K562 (cell line): ENCODE data around the gene OR2V2. TPM values are rescaled to one million over a fixed set of nuclear protein-coding genes. Genes with fewer than 3 reads are reported as not detected.

ENCODE experiments used
- ASH1L ChIP-seq: fragments of 450-650 bp; IDR thresholded peaks from 2 replicates; pipeline ENCODE4 v1.6.1; 2018; ENCODE audit warnings: borderline replicate concordance, mild to moderate bottlenecking, low read depth; ENCODE audit not compliant: partially characterized antibody
- ATF3 ChIP-seq, 2 experiments: fragments of 450-650 bp in 1 of 2; sonication (generic) in 1 of 2; formaldehyde crosslinking in 1 of 2; IDR thresholded peaks in 1 of 2; conservative IDR thresholded peaks in 1 of 2; 2 replicates each; pipeline versions ENCODE4 v1.6.1 to v1.8.1; 2016 to 2023; ENCODE audit warnings: mild to moderate bottlenecking in 2 of 2, moderate library complexity in 2 of 2, inconsistent platforms in 1 of 2, missing genetic modification reagents in 1 of 2
- CBFB ChIP-seq: sonication (generic); formaldehyde crosslinking; IDR thresholded peaks from 2 replicates; pipeline ENCODE4 v1.4.0; 2020; ENCODE audit warnings: mild to moderate bottlenecking, missing genetic modification reagents
- DIDO1 ChIP-seq: fragments of 450-650 bp; IDR thresholded peaks from 2 replicates; pipeline ENCODE4 v1.6.1; 2016; ENCODE audit warnings: low read depth, missing biosample characterization, missing genetic modification characterization
- HDAC1 ChIP-seq, 2 experiments: fragments of 450-650 bp; IDR thresholded peaks; 2 replicates each; pipeline ENCODE4 v1.6.1; 2016 to 2017; ENCODE audit warnings: inconsistent platforms in 1 of 2, mild to moderate bottlenecking in 1 of 2, moderate library complexity in 1 of 2
- KDM1A ChIP-seq, 2 experiments: fragments of 450-650 bp; IDR thresholded peaks; 2 replicates each; pipeline ENCODE4 v1.6.1; 2016; ENCODE audit warnings: mild to moderate bottlenecking in 2 of 2
- KDM2B ChIP-seq: fragments of 250-450 bp; sonication (Bioruptor Pico); IDR thresholded peaks from 2 replicates; pipeline ENCODE4 v1.8.0; 2021; ENCODE audit warnings: mild to moderate bottlenecking, moderate library complexity
- KHSRP ChIP-seq: fragments of 450-650 bp; IDR thresholded peaks from 2 replicates; pipeline ENCODE4 v1.6.1; 2017
- MNT ChIP-seq, 2 experiments: fragments of 450-650 bp; conservative IDR thresholded peaks; 2 replicates each; pipeline ENCODE4 v1.6.1; 2017; ENCODE audit warnings: mild to moderate bottlenecking in 2 of 2, moderate library complexity in 2 of 2
- NR0B1 ChIP-seq: fragments of 450-650 bp; IDR thresholded peaks from one replicate; pipeline ENCODE4 v1.6.1; 2018; ENCODE audit warnings: mild to moderate bottlenecking, moderate library complexity; ENCODE audit not compliant: partially characterized antibody
- PHB2 ChIP-seq: fragments of 450-650 bp; IDR thresholded peaks from 2 replicates; pipeline ENCODE4 v1.6.1; 2017; ENCODE audit warnings: low read depth
- RBM15 ChIP-seq: fragments of 200-400 bp; formaldehyde crosslinking; IDR thresholded peaks from 2 replicates; pipeline ENCODE4 v1.6.1; 2018; ENCODE audit warnings: mild to moderate bottlenecking, low read length, moderate library complexity; ENCODE audit not compliant: insufficient read depth
- SAFB ChIP-seq: fragments of 200-400 bp; formaldehyde crosslinking; IDR thresholded peaks from 2 replicates; pipeline ENCODE4 v1.6.1; 2017; ENCODE audit warnings: low read depth, low read length, borderline replicate concordance
- TARDBP ChIP-seq: fragments of 450-650 bp; IDR thresholded peaks from 2 replicates; pipeline ENCODE4 v1.6.1; 2016
- ZBTB34 ChIP-seq: fragments of 250-450 bp; sonication (Bioruptor Pico); IDR thresholded peaks from 2 replicates; pipeline ENCODE4 v1.8.0; 2021; ENCODE audit warnings: mild to moderate bottlenecking, moderate library complexity
- ZBTB7A ChIP-seq: IDR thresholded peaks from 2 replicates; pipeline ENCODE4 v1.6.1; 2011; ENCODE audit warnings: low read depth, mild to moderate bottlenecking, low read length, moderate library complexity, borderline replicate concordance; ENCODE audit not compliant: control insufficient read depth
- ZMIZ1 ChIP-seq, 2 experiments: fragments of 150-350 bp in 1 of 2; IDR thresholded peaks; 2 replicates each; pipeline ENCODE4 v1.6.1; 2012 to 2016; ENCODE audit warnings: low read depth in 2 of 2, low read length in 2 of 2, mild to moderate bottlenecking in 1 of 2, moderate library complexity in 1 of 2
- ZNF324 ChIP-seq: fragments of 250-450 bp; sonication (Bioruptor Pico); IDR thresholded peaks from 2 replicates; pipeline ENCODE4 v1.4.0; 2020; ENCODE audit warnings: mild to moderate bottlenecking
- ZNF57 ChIP-seq: fragments of 450-650 bp; formaldehyde crosslinking; IDR thresholded peaks from 2 replicates; pipeline ENCODE4 v1.4.0; 2020; ENCODE audit warnings: mild to moderate bottlenecking, moderate library complexity
- ZNF699 ChIP-seq: fragments of 250-450 bp; sonication (Bioruptor Pico); IDR thresholded peaks from 2 replicates; pipeline ENCODE4 v1.8.0; 2021; ENCODE audit warnings: mild to moderate bottlenecking, moderate library complexity; ENCODE audit not compliant: insufficient replicate concordance
- polyA plus RNA-seq, 8 experiments: library from polyadenylated mRNA; depleted of rRNA in 4 of 8; stranded (reverse) in 5 of 8; unstranded in 3 of 8; fragments of >200 nt; fragmentation: Nextera tagmentation in 2 of 8; fragmentation: Illumina TruSeq in 1 of 8; extraction: Ambion mirVana in 2 of 8; extraction: Trizol in 1 of 8; gene quantifications; 2 replicates each; pipeline versions ENCODE4 v1.2.1 to v1.2.3, GENCODE V29; 2011 to 2014; ENCODE audit warnings: inconsistent platforms in 1 of 8, missing spikeins in 1 of 8
- total RNA-seq, 7 experiments: library from RNA; depleted of rRNA in 6 of 7; stranded (reverse); fragments of >200 nt in 6 of 7; fragmentation: Illumina TruSeq in 2 of 7; extraction: Trizol in 2 of 7; gene quantifications; 2 replicates each; pipeline versions ENCODE4 v1.2.1 to v1.2.3, GENCODE V29; 2011 to 2021; ENCODE audit warnings: low replicate concordance in 1 of 7

The OR2V2 gene
- total and polyA plus RNA-seq, 9 of the 15 experiments (the other 6 are each of a cell fraction or from before 2014, with no cell fraction given), result 0.01 TPM; not detected in 8

GRCh38 chr5:181138258-181138657, 9.1 kb upstream of the OR2V2 start (continued):
- TF ChIP-seq ATF3 (IDR thresholded peaks at IDR 0.05), result peak; percentile 29; the same call in 1 of the 2 replicates
- no peak for TF ChIP-seq ATF3 (CRISPR knock-in tag; conservative IDR thresholded peaks at IDR 0.05)
- no peak for TF ChIP-seq CBFB (CRISPR knock-in tag)
- no peak for TF ChIP-seq TARDBP
- peak in 1 of 2 experiments; percentile 53; a peak in 3 of 4 replicates for TF ChIP-seq KDM1A (IDR thresholded peaks at IDR 0.05)
- TF ChIP-seq HDAC1 (IDR thresholded peaks at IDR 0.05), result 0 out of 4 replicates have a peak, but pooled peaks of 1 of the 2 experiments have one; percentile 18
- TF ChIP-seq ZBTB7A, result no peak
- no peak for TF ChIP-seq PHB2
- TF ChIP-seq RBM15, result no peak
- TF ChIP-seq SAFB, result no peak
- no peak for TF ChIP-seq ZNF324
- no peak for TF ChIP-seq DIDO1
- TF ChIP-seq ASH1L, result no peak
- TF ChIP-seq ZBTB34 (CRISPR knock-in tag), result no peak
- TF ChIP-seq ZMIZ1 (IDR thresholded peaks at IDR 0.05; ENCODE audit: low read depth in 2 of 2, low read length in 2 of 2), result no peak
- TF ChIP-seq ZNF57 (CRISPR knock-in tag), result no peak
- no peak for TF ChIP-seq ZNF699 (CRISPR knock-in tag)
- TF ChIP-seq MNT (conservative IDR thresholded peaks at IDR 0.05), result no peak
- no peak for TF ChIP-seq KDM2B (CRISPR knock-in tag)
- TF ChIP-seq KHSRP, result no peak
- no peak for TF ChIP-seq NR0B1
